Tibial nerve (tissue), 4 donors: ENCODE results near the gene SERTAD1.

Experiments
- CTCF ChIP-seq, 5 experiments: fragments of 200-600 bp in 3 of 5; fragments of 450-650 bp in 2 of 5; sonication (generic) in 3 of 5; IDR thresholded peaks; one replicate each; pipeline ENCODE4 v1.5.1; 2016 to 2019; ENCODE audit warnings: antibody characterized with exemption in 5 of 5, mild to moderate bottlenecking in 3 of 5, moderate library complexity in 2 of 5
- EP300 ChIP-seq, 2 donors: sonication (generic); formaldehyde crosslinking; IDR thresholded peaks; one replicate each; pipeline ENCODE4 v1.6.1; 2017; ENCODE audit warnings: antibody characterized with exemption in 2 of 2, mild to moderate bottlenecking in 1 of 2
- POLR2A ChIP-seq, 2 donors: fragments of 450-650 bp; IDR thresholded peaks; one replicate each; pipeline ENCODE4 v1.6.1; 2017; ENCODE audit warnings: antibody characterized with exemption in 2 of 2, mild to moderate bottlenecking in 2 of 2, moderate library complexity in 2 of 2

GRCh38 chr19:40377876-40378385, 47.9 kb downstream of the SERTAD1 start:
- TF ChIP-seq CTCF (IDR thresholded peaks at IDR 0.05) (no peak), POLR2A (IDR thresholded peaks at IDR 0.05) (no peak), EP300 (IDR thresholded peaks at IDR 0.05) (no peak)
